ENCODE results near the gene FALEC.

The FALEC gene

GRCh38 chr1:150493175-150493574, 22.4 kb upstream of the FALEC start:
- ATAC-seq, result no peak
- TF ChIP-seq ZNF565 (CRISPR knock-in tag; conservative IDR thresholded peaks at IDR 0.05; ENCODE audit: low read depth) (no peak), CSRNP3 (CRISPR knock-in tag; IDR thresholded peaks at IDR 0.05) (no peak), CSDC2 (CRISPR knock-in tag; IDR thresholded peaks at IDR 0.05) (no peak), ZNF70 (CRISPR knock-in tag; IDR thresholded peaks at IDR 0.05) (no peak), TCF4 (CRISPR knock-in tag; IDR thresholded peaks at IDR 0.05; ENCODE audit: borderline replicate concordance) (no peak), RARB (CRISPR knock-in tag; IDR thresholded peaks at IDR 0.05) (no peak), TSHZ2 (CRISPR knock-in tag; IDR thresholded peaks at IDR 0.05) (no peak), CREB5 (CRISPR knock-in tag; IDR thresholded peaks at IDR 0.05; ENCODE audit: low read depth) (no peak), ZFP30 (CRISPR knock-in tag; IDR thresholded peaks at IDR 0.05) (no peak)

- no peak for TF ChIP-seq ZNF565 (CRISPR knock-in tag; conservative IDR thresholded peaks at IDR 0.05; ENCODE audit: low read depth)
- TF ChIP-seq TSHZ2 (CRISPR knock-in tag; IDR thresholded peaks at IDR 0.05), result no peak
- no peak for TF ChIP-seq PATZ1 (CRISPR knock-in tag; IDR thresholded peaks at IDR 0.05; ENCODE audit: borderline replicate concordance)
- no peak for TF ChIP-seq ZFP30 (CRISPR knock-in tag; IDR thresholded peaks at IDR 0.05)
- TF ChIP-seq OSR1 (CRISPR knock-in tag; IDR thresholded peaks at IDR 0.05), result no peak
- TF ChIP-seq CSDC2 (CRISPR knock-in tag; IDR thresholded peaks at IDR 0.05), result no peak
- TF ChIP-seq POU6F1 (CRISPR knock-in tag; IDR thresholded peaks at IDR 0.05; ENCODE audit: borderline replicate concordance, low read depth), result no peak
- no peak for TF ChIP-seq TOX (CRISPR knock-in tag; IDR thresholded peaks at IDR 0.05; ENCODE audit: borderline replicate concordance)
- no peak for TF ChIP-seq RARB (CRISPR knock-in tag; IDR thresholded peaks at IDR 0.05)
- no peak for TF ChIP-seq CSRNP3 (CRISPR knock-in tag; IDR thresholded peaks at IDR 0.05)
- TF ChIP-seq SNAI2 (CRISPR knock-in tag; IDR thresholded peaks at IDR 0.05), result no peak
- no peak for TF ChIP-seq CREB5 (CRISPR knock-in tag; IDR thresholded peaks at IDR 0.05; ENCODE audit: low read depth)
- TF ChIP-seq BACH2 (CRISPR knock-in tag; IDR thresholded peaks at IDR 0.05; ENCODE audit: borderline replicate concordance), result no peak
- TF ChIP-seq ZFP3 (CRISPR knock-in tag; IDR thresholded peaks at IDR 0.05), result no peak
- no peak for TF ChIP-seq ISL1 (CRISPR knock-in tag; IDR thresholded peaks at IDR 0.05)
- TF ChIP-seq ZNF70 (CRISPR knock-in tag; IDR thresholded peaks at IDR 0.05), result no peak
- TF ChIP-seq GLIS3 (CRISPR knock-in tag; IDR thresholded peaks at IDR 0.05), result no peak
- no peak for TF ChIP-seq ARNTL (CRISPR knock-in tag; IDR thresholded peaks at IDR 0.05; ENCODE audit: borderline replicate concordance, low read depth)
- no peak for TF ChIP-seq ZNF8 (CRISPR knock-in tag; IDR thresholded peaks at IDR 0.05)
- TF ChIP-seq PPARA (CRISPR knock-in tag; IDR thresholded peaks at IDR 0.05; ENCODE audit: borderline replicate concordance), result no peak
- ATAC-seq, result no peak
Measured at GRCh38 chr1:150498342-150498741, 17.2 kb upstream of the FALEC start.
